GM18858 (cell line): Measurements from ENCODE around the gene RTL10.

Experiments used
- ATAC-seq: cut with Tn5 transposase; IDR thresholded peaks from one replicate; pipeline ENCODE4 v1.9.1; 2021; ENCODE audit not compliant: unreplicated experiment

The RTL10 gene

DNA sequence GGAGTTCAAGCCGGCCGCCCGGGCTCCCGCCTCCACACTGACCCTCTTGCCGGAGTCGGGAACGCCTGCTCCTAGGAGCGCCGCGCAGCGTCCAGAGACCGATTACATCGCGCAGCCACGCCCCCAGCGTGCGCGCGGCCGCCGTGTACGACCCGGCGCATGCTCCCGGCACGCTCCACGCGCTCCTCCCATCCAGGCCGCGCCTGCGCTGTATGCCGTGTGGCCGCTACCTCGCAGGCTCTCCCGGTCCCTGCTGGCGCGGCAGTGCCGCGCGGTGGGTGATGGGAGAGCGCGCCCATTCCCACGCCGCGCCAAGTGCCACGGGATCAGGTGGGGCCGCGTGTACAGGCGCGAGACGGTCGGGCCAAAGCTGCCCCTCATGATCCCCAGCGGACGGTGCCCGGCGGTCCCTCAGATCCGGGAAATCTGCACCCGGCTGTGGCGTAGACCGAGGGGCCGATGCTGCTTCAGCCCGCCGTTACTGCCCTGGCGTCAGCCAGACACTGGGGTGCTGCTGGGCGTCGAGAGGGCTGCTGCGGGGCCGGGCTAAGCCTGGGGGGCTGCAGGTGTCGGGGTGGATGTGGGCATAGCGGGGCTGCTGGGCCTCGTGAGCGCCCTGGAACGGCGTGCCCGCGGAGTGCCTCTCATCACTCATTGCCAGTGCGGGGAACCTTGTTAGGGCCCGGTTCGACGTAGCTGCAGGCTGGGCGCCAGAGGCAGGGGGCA, at the start of gene RTL10, which contains the start of gene GNB1L:
TSS of gene RTL10 (minus strand) at position 97 of the 726 bp plus-strand sequence. CDS start 2,613 bp downstream, outside the sequence.
TSS of gene GNB1L (minus strand) at position 97 of the 726 bp plus-strand sequence. CDS start 33,519 bp downstream, outside the sequence.
- ATAC-seq, result peak; percentile 69

GRCh38 chr22:19904174-19904856, 49.6 kb upstream of the RTL10 start:
- ATAC-seq, result no peak

GRCh38 chr22:19903513-19903912, 48.8 kb upstream of the RTL10 start:
- no peak for ATAC-seq

DNA sequence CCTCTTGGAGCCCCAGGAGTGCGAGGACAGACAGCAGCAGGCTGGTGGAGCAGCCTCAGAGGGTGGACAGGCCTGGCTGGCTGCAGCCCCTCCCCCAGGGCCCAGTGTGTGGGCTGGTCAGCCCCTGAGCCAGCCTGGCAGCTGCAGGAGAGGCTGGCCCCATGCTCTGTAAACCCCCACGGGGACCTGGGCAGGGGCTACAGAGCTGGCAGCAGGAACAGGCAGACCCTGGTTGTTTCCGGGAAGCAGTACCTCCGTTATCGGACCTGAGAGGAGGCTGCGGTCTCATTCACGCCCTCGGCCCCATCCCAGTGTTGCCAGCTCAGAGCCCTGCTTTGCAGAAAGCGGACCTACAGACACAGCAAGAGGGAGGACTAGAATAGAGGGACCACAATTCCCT, 48.4 kb upstream of the RTL10 start:
- ATAC-seq, result no peak

- no peak for ATAC-seq
Measured at GRCh38 chr22:19902245-19902715, 47.6 kb upstream of the RTL10 start.

DNA sequence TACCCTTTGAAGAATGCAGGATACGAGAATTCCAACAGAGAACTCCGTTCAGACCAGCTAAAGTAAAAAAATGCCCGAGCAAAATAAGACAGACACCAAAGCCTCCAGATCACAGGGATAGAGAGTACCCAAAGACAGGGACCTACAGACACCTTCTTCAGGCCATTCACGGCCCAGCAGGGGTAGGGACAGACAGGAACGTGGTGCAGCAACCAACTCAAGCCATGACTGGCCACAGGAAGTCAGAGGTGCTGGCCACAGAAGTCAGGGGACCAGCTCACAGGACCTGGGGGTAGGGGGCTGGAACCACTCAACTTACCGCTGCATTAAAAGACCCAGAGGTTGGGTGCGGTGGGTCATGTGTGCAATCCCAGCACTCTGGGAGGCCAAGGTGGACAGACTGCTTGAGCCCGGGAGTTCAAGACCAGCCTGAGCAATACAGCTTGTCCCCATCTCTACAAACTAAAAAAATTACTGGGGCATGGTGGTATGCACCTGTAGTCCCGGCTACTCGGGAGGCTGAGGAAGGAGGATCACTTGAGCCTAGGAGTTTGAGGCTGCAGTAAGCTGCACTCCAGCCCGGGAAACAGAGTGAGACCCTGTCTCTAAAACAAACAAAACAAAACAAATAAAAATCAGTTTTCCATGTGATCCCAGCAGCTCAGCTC, 47.0 kb upstream of the RTL10 start:
- no peak for ATAC-seq

- no peak for ATAC-seq
Measured at GRCh38 chr22:19900707-19901436, 46.2 kb upstream of the RTL10 start.

DNA sequence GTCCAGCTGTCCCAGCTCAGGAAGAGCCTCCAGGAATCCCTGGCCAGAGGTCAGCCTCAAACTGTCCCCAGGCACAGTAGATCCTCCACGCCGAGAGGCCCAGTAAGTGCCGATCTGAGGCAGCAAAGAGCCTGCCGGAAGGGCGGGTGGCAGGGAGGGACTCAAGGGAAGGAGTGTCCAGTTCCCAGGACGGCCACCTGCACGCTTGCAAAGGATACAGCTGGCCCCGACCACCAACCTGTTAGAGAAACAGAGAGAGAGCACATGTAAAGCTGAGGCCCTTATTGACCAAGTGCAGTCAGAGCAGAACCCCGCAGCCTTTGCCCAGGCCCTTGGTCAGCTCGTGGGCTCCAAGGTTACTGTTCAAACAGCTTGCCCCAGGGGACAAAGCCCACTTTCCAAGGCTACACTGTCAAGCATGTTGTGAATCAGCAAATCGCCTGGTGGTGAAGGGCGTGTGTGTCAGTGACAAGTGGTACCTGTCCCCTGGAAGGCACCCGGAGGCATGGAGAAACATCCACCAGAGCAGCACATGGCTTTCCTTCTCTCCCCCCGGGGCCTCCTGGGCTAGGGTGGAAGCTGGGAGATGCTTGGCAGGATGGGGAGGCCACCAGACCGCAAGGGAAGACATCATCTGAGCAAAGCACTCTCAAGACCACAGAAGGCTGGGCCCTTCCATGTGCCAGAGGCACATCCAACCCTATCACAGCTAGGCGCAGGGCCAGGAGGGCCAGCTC, 44.3 kb upstream of the RTL10 start:
- no peak for ATAC-seq

- ATAC-seq, result no peak
Measured at GRCh38 chr22:19898145-19898544, 43.5 kb upstream of the RTL10 start.

- no peak for ATAC-seq
Measured at GRCh38 chr22:19897726-19898125, 43.1 kb upstream of the RTL10 start.

DNA sequence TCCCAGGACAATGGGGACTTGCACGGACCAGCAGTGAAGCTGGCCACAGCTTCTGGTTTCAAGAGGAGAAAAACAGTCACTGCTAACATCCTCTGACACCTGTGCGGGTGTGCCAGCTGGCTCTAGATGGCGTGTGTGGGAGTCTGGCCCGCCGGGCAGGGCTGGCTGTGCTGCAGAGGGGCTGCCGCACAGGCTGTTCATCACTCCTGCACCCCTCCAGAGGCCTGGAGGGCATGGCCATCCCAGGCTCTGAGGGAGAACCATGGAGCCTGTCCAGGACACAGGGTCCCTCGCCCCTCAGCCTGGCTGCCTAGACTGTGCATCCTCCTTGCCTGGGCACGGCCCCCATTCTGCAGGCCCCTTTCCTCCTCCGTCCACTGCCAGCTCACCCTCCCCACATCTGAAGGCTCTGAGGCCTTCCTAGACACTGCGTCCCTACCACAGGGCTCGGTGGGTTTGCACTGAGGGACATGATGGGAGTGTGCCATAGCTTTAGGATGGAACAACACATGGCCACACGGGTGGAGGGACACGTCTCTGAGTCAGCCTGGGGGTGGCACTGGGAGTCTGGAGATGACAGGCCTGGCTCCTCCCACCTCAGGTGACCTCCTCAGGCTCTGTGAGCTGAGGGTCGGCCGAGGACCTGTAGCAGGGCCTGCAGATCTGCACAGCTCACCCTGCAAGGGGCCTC, 42.1 kb upstream of the RTL10 start:
- no peak for ATAC-seq

DNA sequence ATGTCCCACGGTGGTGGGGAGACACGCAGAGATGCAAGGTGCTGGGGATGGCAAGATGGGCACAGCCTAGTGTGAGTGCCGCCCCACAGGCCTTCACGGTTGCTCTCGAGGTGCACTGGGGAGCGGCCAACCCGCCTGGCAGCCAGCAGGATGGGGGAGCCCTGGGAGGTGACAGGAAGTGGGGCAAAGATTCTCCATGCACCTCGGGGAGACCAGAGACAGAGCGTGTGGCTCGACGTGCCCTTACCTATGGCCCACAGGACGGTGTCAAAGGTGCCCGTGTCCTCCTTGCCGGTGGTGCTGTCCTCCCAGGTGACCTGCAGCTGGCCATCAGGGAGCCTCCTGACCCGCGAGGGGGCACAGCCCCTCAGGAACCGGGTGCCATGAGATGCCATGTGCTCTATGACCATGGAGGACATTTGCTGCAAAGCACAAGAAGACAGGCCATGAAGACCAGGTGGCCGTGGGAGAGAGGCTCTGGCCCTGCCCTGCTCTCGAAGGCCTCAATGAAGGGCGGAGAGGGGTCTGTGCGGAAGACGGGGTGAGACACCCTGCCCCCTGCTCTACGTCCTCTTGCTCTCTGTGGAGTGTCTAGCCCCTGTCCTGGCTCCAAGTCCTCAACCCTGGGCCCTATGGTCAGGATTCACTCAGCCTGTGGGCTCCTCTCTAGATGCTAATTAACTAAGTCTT, 40.6 kb upstream of the RTL10 start:
- no peak for ATAC-seq

GRCh38 chr22:19893363-19893762, 38.7 kb upstream of the RTL10 start:
- ATAC-seq, result no peak

DNA sequence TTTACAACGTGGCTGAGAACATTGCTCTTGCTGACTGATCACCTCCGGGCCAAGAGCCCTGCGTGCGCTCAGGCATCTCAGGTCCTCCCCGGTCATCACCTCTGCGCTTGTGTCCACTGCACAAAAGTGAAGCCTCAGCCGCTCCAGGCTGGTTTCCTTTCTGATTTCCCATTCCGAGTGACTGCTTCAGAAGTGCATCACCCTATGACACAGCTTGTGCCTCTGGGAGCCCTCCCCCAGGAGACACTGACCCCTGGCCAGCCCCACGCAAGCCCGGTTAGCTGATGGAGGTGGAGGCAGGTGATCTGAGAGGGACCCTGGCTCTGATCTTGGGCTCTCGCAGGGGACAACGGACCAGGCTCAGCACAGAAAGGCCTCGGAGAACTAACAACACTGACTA, 38.3 kb upstream of the RTL10 start:
- ATAC-seq, result no peak

GRCh38 chr22:19892257-19892879, 37.7 kb upstream of the RTL10 start:
- ATAC-seq, result no peak

- no peak for ATAC-seq
Measured at GRCh38 chr22:19891317-19892256, 36.9 kb upstream of the RTL10 start.

DNA sequence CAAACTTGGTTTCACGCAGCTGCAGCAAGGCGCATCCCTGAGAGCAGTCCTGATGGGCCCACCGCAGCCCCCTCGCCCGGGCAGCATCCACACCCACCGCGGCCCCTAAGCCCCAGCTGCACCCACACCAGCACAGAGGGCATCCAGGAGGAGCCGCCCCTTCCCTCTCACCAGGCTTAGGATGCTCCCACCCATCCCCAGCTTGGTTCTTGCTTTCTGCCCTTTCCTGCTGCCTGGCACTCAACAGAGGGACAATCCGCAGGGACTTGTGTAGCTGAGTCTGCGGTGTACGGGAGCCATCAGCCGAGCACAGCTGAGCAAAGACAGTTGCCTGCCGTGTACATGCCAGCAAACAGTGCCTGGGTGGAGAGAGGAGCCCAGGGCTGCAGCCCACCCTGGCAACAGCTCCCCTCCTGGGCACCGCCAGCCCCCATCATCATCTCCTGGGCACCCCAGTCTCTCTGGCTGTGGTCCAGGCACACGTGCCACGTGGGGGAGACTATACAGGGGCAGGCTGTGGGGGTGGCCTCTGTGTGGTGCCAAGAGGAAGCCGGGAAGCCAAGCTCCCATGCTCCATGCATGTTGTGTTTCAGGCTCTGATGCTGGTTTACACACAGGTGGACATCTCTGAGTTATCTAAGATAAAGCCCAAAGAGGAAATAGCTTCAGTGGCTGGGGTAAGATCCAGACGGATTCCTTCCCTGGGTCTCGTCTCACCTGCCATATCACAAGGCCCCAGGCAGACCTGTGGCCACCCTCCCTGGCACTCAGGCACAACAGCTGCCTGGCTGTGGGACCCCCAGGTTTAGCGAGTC, 36.0 kb upstream of the RTL10 start:
- no peak for ATAC-seq
